HepG2 (cell line): ENCODE results near the gene LCLAT1. TPM values are rescaled to one million over a fixed set of nuclear protein-coding genes. Genes with fewer than 3 reads are reported as not detected.

Experiments
- ATAC-seq: fragments of 200-7000 bp; cut with Tn5 transposase; 3 replicates; pipeline ENCODE4 v1.9.1; 2020; ENCODE audit warnings: mild to moderate bottlenecking, moderate library complexity
- BruUV-seq: library from RNA; stranded (reverse); fragments of 400-500 nt; replicated peaks from 2 replicates; lab custom pipeline; 2021; lab: Mats Ljungman, UMichigan
- CTCF ChIA-PET: fragments of 300-600 bp; formaldehyde crosslinking; extraction: SDS; loops from one replicate; lab custom pipeline; 2021; ENCODE audit warnings: low total read pairs, inconsistent platforms, low intra/inter-chr PET ratio; lab: Yijun Ruan, JAX
- POLR2A ChIA-PET: fragments of 350-600 bp; sonication (Branson Sonifier 250); formaldehyde crosslinking; loops from one replicate; lab custom pipeline; 2020; ENCODE audit warnings: antibody characterized with exemption, inconsistent platforms; lab: Yijun Ruan, JAX
- DNase-seq: peaks from one replicate; pipeline ENCODE4 v3.0.0-alpha.2; 2015; ENCODE audit warnings: low spot score
- FAIRE-seq: peaks from 3 replicates; lab custom pipeline; 2011; peaks lifted over from hg19 to GRCh38; lab: Jason Lieb, UNC
- H2AFZ ChIP-seq: one replicate; pipeline ENCODE4 v1.6.1; 2011; ENCODE audit warnings: low read length, inconsistent platforms
- H3K27ac ChIP-seq: fragments of 300-600 bp; 3 replicates; pipeline ENCODE4 v1.8.0; 2011; ENCODE audit warnings: mixed run types, mild to moderate bottlenecking, mixed read lengths, low read length, inconsistent platforms; ENCODE audit not compliant: insufficient read depth; ENCODE audit errors: extremely low read length
- H3K27me3 ChIP-seq, 2 experiments: fragments of 200-600 bp in 1 of 2; 2 replicates in 1 of 2; 3 replicates in 1 of 2; pipeline versions ENCODE4 v1.6.0 to v1.8.0; 2011; ENCODE audit warnings: low read length in 2 of 2, mild to moderate bottlenecking in 2 of 2, moderate library complexity in 2 of 2, inconsistent platforms in 1 of 2; ENCODE audit not compliant: insufficient read depth in 2 of 2, control insufficient read depth in 1 of 2
- H3K36me3 ChIP-seq, 2 experiments: fragments of 200-600 bp in 1 of 2; replicated peaks in 1 of 2; 2 replicates in 1 of 2; 3 replicates in 1 of 2; pipeline versions ENCODE4 v1.5.1 to v1.8.0; 2011; ENCODE audit warnings: low read length in 2 of 2, inconsistent platforms in 1 of 2; ENCODE audit not compliant: insufficient read depth in 2 of 2, control insufficient read depth in 1 of 2
- H3K4me1 ChIP-seq: 2 replicates; pipeline ENCODE4 v1.5.1; 2012; ENCODE audit warnings: low read length, inconsistent platforms; ENCODE audit not compliant: insufficient read depth
- H3K4me2 ChIP-seq: 2 replicates; pipeline ENCODE4 v1.6.0; 2011; ENCODE audit warnings: low read depth, low read length, inconsistent platforms
- H3K4me3 ChIP-seq, 3 experiments: fragments of 200-600 bp in 1 of 3; sonication (generic), shearing (Covaris generic) in 1 of 3; replicated peaks in 1 of 3; 2 replicates each; pipeline ENCODE4 v1.5.1; 2011 to 2016; ENCODE audit warnings: low read length in 3 of 3, inconsistent platforms in 2 of 3, low read depth in 2 of 3, mild to moderate bottlenecking in 2 of 3, control low read depth in 1 of 3, mixed read lengths in 1 of 3; ENCODE audit not compliant: insufficient read depth in 1 of 3
- H3K79me2 ChIP-seq: one replicate; pipeline ENCODE4 v1.6.1; 2011; ENCODE audit warnings: low read length, inconsistent platforms; ENCODE audit not compliant: insufficient read depth
- H3K9ac ChIP-seq: 2 replicates; pipeline ENCODE4 v1.6.0; 2011; ENCODE audit warnings: mild to moderate bottlenecking, low read depth, low read length, inconsistent platforms; ENCODE audit not compliant: insufficient read depth
- H3K9me3 ChIP-seq: 2 replicates; pipeline ENCODE4 v1.5.1; 2012; ENCODE audit warnings: mild to moderate bottlenecking, low read length
- H4K20me1 ChIP-seq: 2 replicates; pipeline ENCODE4 v1.6.0; 2011; ENCODE audit warnings: inconsistent platforms, mild to moderate bottlenecking, low read length, moderate library complexity; ENCODE audit not compliant: insufficient read depth
- CREB1 ChIP-seq, 2 experiments: fragments of 450-650 bp in 1 of 2; IDR thresholded peaks; 2 replicates each; pipeline ENCODE4 v1.6.1; 2016 to 2017; ENCODE audit warnings: control low read depth in 1 of 2, mild to moderate bottlenecking in 1 of 2, missing compliant biosample characterization in 1 of 2, missing genetic modification characterization in 1 of 2
- MED1 ChIP-seq: sonication (generic); formaldehyde crosslinking; IDR thresholded peaks from 2 replicates; pipeline ENCODE4 v1.4.0; 2020; ENCODE audit warnings: missing genetic modification reagents
- NCOA1 ChIP-seq: sonication (generic); formaldehyde crosslinking; IDR thresholded peaks from 2 replicates; pipeline ENCODE4 v1.9.0; 2021; ENCODE audit warnings: missing genetic modification reagents
- NCOR1 ChIP-seq: fragments of 200-600 bp; sonication (generic); IDR thresholded peaks from 2 replicates; pipeline ENCODE4 v1.7.0; 2017; ENCODE audit warnings: antibody characterized with exemption, low read length, borderline replicate concordance
- ONECUT2 ChIP-seq: sonication (generic); formaldehyde crosslinking; IDR thresholded peaks from 2 replicates; pipeline ENCODE4 v1.4.0; 2020; ENCODE audit warnings: missing genetic modification reagents
- TCF7 ChIP-seq: sonication (generic); IDR thresholded peaks from 2 replicates; pipeline ENCODE4 v1.6.1; 2016; ENCODE audit warnings: antibody characterized with exemption, low read depth
- TEAD3 ChIP-seq: optimal IDR thresholded peaks from 2 replicates; pipeline ENCODE3; 2016; ENCODE audit warnings: borderline replicate concordance
- ZNF281 ChIP-seq: sonication (generic); formaldehyde crosslinking; IDR thresholded peaks from 2 replicates; pipeline ENCODE4 v1.4.0; 2020; ENCODE audit warnings: missing genetic modification reagents, borderline replicate concordance
- ZNF512 ChIP-seq: sonication (generic); formaldehyde crosslinking; IDR thresholded peaks from 2 replicates; pipeline ENCODE4 v1.4.0; 2020; ENCODE audit warnings: mild to moderate bottlenecking, missing genetic modification reagents
- WGBS: methylation state at CpG from one replicate; pipeline ENCODE4 v1.1.6; 2017; ENCODE audit warnings: low lambda C conversion rate; 5-methylcytosine and 5-hydroxymethylcytosine counted together
- in situ Hi-C: cut with HindIII; loops from 2 replicates; pipeline ENCODE4 v1.10.0; 2017; ENCODE audit warnings: low pct_unique_long_range_greater_than_20kb; ENCODE audit not compliant: extremely low pct_ligation_motif_present
- intact Hi-C: fragments of 100-400 bp; cut with micrococcal nuclease; formaldehyde crosslinking; loops from one replicate; pipeline ENCODE4 v1.10.0; 2022; ENCODE audit not compliant: unreplicated experiment
- polyA plus RNA-seq, 8 experiments: library from polyadenylated mRNA; depleted of rRNA in 3 of 8; stranded (reverse) in 7 of 8; unstranded in 1 of 8; fragments of >200 nt; fragmentation: Illumina TruSeq in 4 of 8; extraction: Trizol in 4 of 8; gene quantifications; 2 replicates each; pipeline versions ENCODE4 v1.2.1 to v1.2.3, GENCODE V29; 2011 to 2016; ENCODE audit warnings: low read depth in 4 of 8, missing spikeins in 1 of 8, mixed read lengths in 1 of 8; ENCODE audit not compliant: insufficient read depth in 1 of 8
- total RNA-seq, 5 experiments: library from RNA; depleted of rRNA; stranded (reverse); fragments of >200 nt; fragmentation: Illumina TruSeq; extraction: Trizol; gene quantifications; 2 replicates each; pipeline ENCODE4 v1.2.3, GENCODE V29; 2016; ENCODE audit warnings: low read depth in 1 of 5
- TF ChIP-seq, protein P1 (sequence below): sonication (generic); formaldehyde crosslinking; IDR thresholded peaks from 2 replicates; pipeline ENCODE4 v1.8.0; 2022; ENCODE audit warnings: missing genetic modification reagents, mild to moderate bottlenecking, moderate library complexity, borderline replicate concordance
- TF ChIP-seq, protein P2 (sequence below): sonication (generic); formaldehyde crosslinking; IDR thresholded peaks from 2 replicates; pipeline ENCODE4 v1.8.0; 2022; ENCODE audit warnings: mild to moderate bottlenecking, missing genetic modification reagents; ENCODE audit not compliant: insufficient replicate concordance

LCLAT1 gene
- total and polyA plus RNA-seq, 2 of the 13 experiments (the other 11 are each of a cell fraction or from before 2014, with no cell fraction given): 18.0 to 28.0 TPM

DNA sequence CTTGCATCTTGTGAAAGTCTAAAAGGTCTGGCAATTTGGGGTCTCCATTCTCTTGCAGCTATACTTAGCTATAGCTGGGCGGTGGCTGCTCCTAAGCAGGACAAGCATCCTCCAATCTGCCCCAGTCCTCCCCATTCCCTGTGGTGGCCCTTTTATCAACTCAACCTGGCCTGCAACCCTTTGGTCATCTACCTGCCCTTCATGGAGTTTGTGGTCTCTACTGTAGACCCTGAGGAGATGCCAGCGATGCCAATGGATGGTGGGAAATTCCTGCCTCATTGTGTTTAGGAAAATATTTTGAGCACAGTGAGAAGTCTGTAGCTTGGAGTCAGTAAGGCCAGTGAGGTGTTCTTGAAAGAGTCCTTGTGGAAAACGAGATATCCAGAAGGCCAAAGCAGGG, 216.8 kb downstream of the LCLAT1 start:
- H3K4me1 ChIP-seq: no peaks in the 10 kb centered on the region
- no peaks in the 10 kb centered on the region for H4K20me1 ChIP-seq
- intact Hi-C loops (loop anchor here (1.0 kb wide), 1 partner anchor 14 kb away; no protein-coding TSS in a partner anchor), in situ Hi-C loops (no loop called here)
- no peak overlapping the region for H3K4me3 ChIP-seq
- ChIA-PET POLR2A (no interaction called here), CTCF (no interaction called here)
- H3K27me3 ChIP-seq: peaks cover 0 to 24% of the 10 kb centered on the region in 2 experiments; a peak in 1 of 5 replicates
- no peak overlapping the region for H3K4me2 ChIP-seq
- H2AFZ ChIP-seq: no peak overlapping the region
- FAIRE-seq (no peak), DNase-seq (no peak), ATAC-seq (no peak)
- H3K36me3 ChIP-seq: no peaks in the 10 kb centered on the region
- BruUV-seq: no TSS peak
- H3K9ac ChIP-seq: no peak overlapping the region
- H3K79me2 ChIP-seq: no peaks in the 10 kb centered on the region
- H3K9me3 ChIP-seq: no peaks in the 10 kb centered on the region; the same call in 1 of the 2 replicates
- 19% methylated on average over 3 of the region's 3 CpGs for WGBS
- H3K27ac ChIP-seq: no peak overlapping the region
- TF ChIP-seq ZNF281 (CRISPR knock-in tag) (no peak), ONECUT2 (no peak), NCOA1 (CRISPR knock-in tag) (no peak), MED1 (CRISPR knock-in tag) (no peak), TCF7 (no peak), CREB1 (IDR thresholded peaks at IDR 0.05) (no peak), CREB1 (CRISPR knock-in tag; IDR thresholded peaks at IDR 0.05) (no peak), NCOR1 (no peak), TEAD3 (CRISPR knock-in tag) (no peak), ZNF512 (no peak)
- TF ChIP-seq, protein P1, sequence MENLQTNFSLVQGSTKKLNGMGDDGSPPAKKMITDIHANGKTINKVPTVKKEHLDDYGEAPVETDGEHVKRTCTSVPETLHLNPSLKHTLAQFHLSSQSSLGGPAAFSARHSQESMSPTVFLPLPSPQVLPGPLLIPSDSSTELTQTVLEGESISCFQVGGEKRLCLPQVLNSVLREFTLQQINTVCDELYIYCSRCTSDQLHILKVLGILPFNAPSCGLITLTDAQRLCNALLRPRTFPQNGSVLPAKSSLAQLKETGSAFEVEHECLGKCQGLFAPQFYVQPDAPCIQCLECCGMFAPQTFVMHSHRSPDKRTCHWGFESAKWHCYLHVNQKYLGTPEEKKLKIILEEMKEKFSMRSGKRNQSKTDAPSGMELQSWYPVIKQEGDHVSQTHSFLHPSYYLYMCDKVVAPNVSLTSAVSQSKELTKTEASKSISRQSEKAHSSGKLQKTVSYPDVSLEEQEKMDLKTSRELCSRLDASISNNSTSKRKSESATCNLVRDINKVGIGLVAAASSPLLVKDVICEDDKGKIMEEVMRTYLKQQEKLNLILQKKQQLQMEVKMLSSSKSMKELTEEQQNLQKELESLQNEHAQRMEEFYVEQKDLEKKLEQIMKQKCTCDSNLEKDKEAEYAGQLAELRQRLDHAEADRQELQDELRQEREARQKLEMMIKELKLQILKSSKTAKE: no peak
- TF ChIP-seq, protein P2, sequence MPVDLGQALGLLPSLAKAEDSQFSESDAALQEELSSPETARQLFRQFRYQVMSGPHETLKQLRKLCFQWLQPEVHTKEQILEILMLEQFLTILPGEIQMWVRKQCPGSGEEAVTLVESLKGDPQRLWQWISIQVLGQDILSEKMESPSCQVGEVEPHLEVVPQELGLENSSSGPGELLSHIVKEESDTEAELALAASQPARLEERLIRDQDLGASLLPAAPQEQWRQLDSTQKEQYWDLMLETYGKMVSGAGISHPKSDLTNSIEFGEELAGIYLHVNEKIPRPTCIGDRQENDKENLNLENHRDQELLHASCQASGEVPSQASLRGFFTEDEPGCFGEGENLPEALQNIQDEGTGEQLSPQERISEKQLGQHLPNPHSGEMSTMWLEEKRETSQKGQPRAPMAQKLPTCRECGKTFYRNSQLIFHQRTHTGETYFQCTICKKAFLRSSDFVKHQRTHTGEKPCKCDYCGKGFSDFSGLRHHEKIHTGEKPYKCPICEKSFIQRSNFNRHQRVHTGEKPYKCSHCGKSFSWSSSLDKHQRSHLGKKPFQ: no peak
